Measurements from ENCODE around the gene ABLIM2. TPM values are rescaled to one million over a fixed set of nuclear protein-coding genes. Genes with fewer than 3 reads are reported as not detected.

ABLIM2 gene
- total RNA-seq, 2 experiments from 2014 or later, result 0.76 TPM; not detected in 1

DNA sequence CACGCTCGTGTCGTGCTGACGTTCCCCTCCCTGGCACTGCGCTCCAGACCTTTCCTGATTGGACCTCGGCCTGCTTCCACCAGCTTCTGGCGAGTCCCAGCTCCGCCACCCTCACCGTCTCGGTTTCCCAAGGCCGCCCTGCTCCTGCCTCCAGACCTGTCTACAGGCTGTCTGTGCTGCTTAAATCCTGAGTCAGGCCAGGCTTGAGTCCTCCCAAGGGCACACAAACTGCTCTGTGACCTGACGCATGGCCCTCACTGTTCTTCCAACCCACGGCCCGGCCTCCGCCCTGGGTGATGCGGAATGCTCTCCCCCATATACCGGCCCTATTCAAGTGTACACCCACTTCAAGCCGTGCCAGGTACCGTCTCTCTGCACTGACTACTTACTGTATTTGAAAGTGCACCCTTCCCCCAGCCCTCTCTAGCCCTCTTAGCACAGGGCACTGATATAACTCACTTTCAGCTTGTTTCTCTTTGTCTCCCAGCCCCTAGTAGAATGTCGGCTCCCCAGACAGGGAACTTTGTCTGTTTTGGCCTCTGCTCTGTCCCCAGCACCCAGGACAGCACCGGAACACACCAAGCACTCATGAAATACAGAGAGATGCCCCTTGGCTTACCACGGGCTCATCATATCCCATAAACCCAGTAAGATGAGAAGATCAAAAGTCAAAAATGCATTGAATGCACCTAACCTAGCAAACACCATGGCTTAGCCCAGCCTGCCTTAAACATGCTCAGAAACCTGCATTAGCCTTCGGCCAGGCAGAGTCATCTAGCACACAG, 155.9 kb downstream of the ABLIM2 start:
- Histone ChIP-seq H4K20me1 (ENCODE audit: insufficient read depth, low read length) (no peaks in the 10 kb centered on the region), H3K9me3 (ENCODE audit: low read length) (no peaks in the 10 kb centered on the region), H3K9me2 (ENCODE audit: insufficient read depth, low read length) (no peaks in the 10 kb centered on the region), H3K4me3 (ENCODE audit: low read depth, low read length, poor library complexity, severe bottlenecking) (no peak overlapping the region), H3K79me2 (ENCODE audit: insufficient read depth, low read depth, low read length) (no peaks in the 10 kb centered on the region), H3K4me2 (ENCODE audit: low read length) (no peak overlapping the region), H3K27ac (ENCODE audit: low read depth, low read length, poor library complexity, severe bottlenecking) (no peak overlapping the region), H3K4me1 (ENCODE audit: insufficient read depth, low read length, poor library complexity, severe bottlenecking) (no peaks in the 10 kb centered on the region), H3K36me3 (ENCODE audit: insufficient read depth, low read length) (no peaks in the 10 kb centered on the region), H2AFZ (ENCODE audit: low read length) (no peak overlapping the region)
- intact Hi-C loops (cut with micrococcal nuclease; ENCODE audit: unreplicated experiment), result no loop called here
- ChIA-PET CTCF (ENCODE audit: unreplicated experiment) (no interaction called here), POLR2A (interaction anchor here (0.6 kb wide), 1 partner anchor 1918 kb away, joined by 3 read pairs; no protein-coding TSS in a partner anchor)
- TF ChIP-seq, protein P1, sequence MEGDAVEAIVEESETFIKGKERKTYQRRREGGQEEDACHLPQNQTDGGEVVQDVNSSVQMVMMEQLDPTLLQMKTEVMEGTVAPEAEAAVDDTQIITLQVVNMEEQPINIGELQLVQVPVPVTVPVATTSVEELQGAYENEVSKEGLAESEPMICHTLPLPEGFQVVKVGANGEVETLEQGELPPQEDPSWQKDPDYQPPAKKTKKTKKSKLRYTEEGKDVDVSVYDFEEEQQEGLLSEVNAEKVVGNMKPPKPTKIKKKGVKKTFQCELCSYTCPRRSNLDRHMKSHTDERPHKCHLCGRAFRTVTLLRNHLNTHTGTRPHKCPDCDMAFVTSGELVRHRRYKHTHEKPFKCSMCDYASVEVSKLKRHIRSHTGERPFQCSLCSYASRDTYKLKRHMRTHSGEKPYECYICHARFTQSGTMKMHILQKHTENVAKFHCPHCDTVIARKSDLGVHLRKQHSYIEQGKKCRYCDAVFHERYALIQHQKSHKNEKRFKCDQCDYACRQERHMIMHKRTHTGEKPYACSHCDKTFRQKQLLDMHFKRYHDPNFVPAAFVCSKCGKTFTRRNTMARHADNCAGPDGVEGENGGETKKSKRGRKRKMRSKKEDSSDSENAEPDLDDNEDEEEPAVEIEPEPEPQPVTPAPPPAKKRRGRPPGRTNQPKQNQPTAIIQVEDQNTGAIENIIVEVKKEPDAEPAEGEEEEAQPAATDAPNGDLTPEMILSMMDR (conservative IDR thresholded peaks at IDR 0.05; ENCODE audit: low read length), result no peak
- TF ChIP-seq EZH2phosphoT487 (IDR thresholded peaks at IDR 0.05; ENCODE audit: borderline replicate concordance, low read depth, low read length), result no peak
- no TSS peak for BruUV-seq (replicated peaks)
- no peak for DNase-seq (ENCODE audit: low spot score)

DNA sequence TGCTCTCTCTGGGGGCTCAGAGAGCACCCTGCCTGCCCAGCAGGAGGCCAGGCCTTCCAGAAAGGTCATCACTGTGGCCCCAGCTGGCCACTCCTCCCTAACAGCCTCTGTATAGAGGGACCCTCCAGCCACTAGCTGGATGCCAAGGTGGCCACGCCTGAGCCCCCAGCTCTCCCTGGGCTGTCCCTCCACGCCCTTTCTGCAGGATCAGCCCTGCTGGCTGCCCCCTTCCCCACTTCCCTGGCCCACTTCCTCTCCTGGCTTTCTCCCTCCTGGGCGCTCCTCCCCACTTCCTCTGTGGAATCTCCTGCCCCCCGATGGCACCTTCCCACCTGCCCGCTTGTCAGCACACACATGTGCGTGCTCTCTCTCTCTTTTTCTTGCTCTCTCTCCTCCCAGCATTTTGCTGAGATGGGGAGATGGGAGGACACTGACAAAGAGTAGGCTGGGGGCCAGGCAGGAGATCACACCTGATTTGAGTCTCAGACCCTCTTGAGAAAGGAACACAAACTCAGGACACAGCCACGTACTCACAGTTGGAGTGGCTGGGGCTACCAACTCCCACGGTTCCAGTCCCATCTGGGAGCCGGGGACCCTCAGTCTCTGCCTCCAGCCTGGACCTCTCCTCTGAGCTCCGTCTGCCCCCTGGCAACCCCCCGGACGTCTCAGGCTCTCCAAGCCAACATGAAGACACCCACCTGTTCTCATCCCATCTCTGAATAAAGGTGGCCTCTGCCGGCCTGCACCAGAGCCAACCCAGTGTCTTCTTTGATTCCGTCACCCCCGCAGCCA, 156.9 kb downstream of the ABLIM2 start:
- no peak for DNase-seq (ENCODE audit: low spot score)
- H3K36me3 ChIP-seq (ENCODE audit: insufficient read depth, low read length), result no peaks in the 10 kb centered on the region
- no peak overlapping the region for H3K4me3 ChIP-seq (ENCODE audit: low read depth, low read length, poor library complexity, severe bottlenecking)
- no peaks in the 10 kb centered on the region for H3K4me1 ChIP-seq (ENCODE audit: insufficient read depth, low read length, poor library complexity, severe bottlenecking)
- H3K4me2 ChIP-seq (ENCODE audit: low read length), result no peak overlapping the region
- no peak overlapping the region for H3K27ac ChIP-seq (ENCODE audit: low read depth, low read length, poor library complexity, severe bottlenecking)
- CTCF ChIA-PET (ENCODE audit: unreplicated experiment), result no interaction called here
- H2AFZ ChIP-seq (ENCODE audit: low read length), result no peak overlapping the region
- BruUV-seq (replicated peaks), result no TSS peak
- no peaks in the 10 kb centered on the region for H3K9me3 ChIP-seq (ENCODE audit: low read length)
- H3K9me2 ChIP-seq (ENCODE audit: insufficient read depth, low read length), result no peaks in the 10 kb centered on the region
- intact Hi-C loops (cut with micrococcal nuclease; ENCODE audit: unreplicated experiment), result no loop called here
- no peaks in the 10 kb centered on the region for H4K20me1 ChIP-seq (ENCODE audit: insufficient read depth, low read length)
- H3K79me2 ChIP-seq (ENCODE audit: insufficient read depth, low read depth, low read length), result no peaks in the 10 kb centered on the region
- no peak for TF ChIP-seq EZH2phosphoT487 (IDR thresholded peaks at IDR 0.05; ENCODE audit: borderline replicate concordance, low read depth, low read length)
- TF ChIP-seq, protein P1 (conservative IDR thresholded peaks at IDR 0.05; ENCODE audit: low read length), result no peak
- POLR2A ChIA-PET, result interaction anchor here (0.6 kb wide), 1 partner anchor 1917 kb away, joined by 3 read pairs; no protein-coding TSS in a partner anchor
